ENCODE measurements around the gene TPCN2.

The TPCN2 gene

DNA sequence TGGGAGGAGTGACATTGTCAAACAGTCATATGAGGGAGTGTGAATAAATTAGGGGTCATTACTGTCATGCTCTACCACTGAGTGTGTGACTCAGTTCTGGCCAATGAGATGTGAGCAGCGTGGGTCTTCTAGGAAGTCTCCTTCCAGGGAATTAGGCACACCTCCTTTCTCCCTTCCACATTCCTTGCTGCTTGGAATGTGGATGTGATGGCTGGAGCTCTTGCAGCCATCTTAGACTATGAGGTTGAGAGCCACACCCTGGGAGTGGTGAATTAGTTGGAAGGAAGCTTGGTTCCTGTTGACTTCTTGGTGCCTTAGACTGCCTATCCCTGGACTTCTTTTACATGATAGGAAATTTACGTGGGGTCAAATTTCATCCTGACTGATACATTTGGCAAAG lies 70.5 kb downstream of the TPCN2 start:
- Histone ChIP-seq H3K27me3 (ENCODE audit: control insufficient read depth, insufficient read depth, low read length) (no peaks in the 10 kb centered on the region), H3K9ac (no peak overlapping the region), H3K36me3 (ENCODE audit: control insufficient read depth, insufficient read depth, low read length) (no peaks in the 10 kb centered on the region), H3K9me3 (ENCODE audit: control insufficient read depth, low read length) (no peaks in the 10 kb centered on the region), H3K4me3 (ENCODE audit: low read depth, low read length) (no peak overlapping the region), H3K4me2 (ENCODE audit: low read length) (no peak overlapping the region), H3K79me2 (no peaks in the 10 kb centered on the region), H3K27ac (no peak overlapping the region), H2AFZ (no peak overlapping the region), H3K4me1 (peaks cover 6% of the 10 kb centered on the region)
- TF ChIP-seq, protein P1, sequence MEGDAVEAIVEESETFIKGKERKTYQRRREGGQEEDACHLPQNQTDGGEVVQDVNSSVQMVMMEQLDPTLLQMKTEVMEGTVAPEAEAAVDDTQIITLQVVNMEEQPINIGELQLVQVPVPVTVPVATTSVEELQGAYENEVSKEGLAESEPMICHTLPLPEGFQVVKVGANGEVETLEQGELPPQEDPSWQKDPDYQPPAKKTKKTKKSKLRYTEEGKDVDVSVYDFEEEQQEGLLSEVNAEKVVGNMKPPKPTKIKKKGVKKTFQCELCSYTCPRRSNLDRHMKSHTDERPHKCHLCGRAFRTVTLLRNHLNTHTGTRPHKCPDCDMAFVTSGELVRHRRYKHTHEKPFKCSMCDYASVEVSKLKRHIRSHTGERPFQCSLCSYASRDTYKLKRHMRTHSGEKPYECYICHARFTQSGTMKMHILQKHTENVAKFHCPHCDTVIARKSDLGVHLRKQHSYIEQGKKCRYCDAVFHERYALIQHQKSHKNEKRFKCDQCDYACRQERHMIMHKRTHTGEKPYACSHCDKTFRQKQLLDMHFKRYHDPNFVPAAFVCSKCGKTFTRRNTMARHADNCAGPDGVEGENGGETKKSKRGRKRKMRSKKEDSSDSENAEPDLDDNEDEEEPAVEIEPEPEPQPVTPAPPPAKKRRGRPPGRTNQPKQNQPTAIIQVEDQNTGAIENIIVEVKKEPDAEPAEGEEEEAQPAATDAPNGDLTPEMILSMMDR (IDR thresholded peaks at IDR 0.05): no peak

DNA sequence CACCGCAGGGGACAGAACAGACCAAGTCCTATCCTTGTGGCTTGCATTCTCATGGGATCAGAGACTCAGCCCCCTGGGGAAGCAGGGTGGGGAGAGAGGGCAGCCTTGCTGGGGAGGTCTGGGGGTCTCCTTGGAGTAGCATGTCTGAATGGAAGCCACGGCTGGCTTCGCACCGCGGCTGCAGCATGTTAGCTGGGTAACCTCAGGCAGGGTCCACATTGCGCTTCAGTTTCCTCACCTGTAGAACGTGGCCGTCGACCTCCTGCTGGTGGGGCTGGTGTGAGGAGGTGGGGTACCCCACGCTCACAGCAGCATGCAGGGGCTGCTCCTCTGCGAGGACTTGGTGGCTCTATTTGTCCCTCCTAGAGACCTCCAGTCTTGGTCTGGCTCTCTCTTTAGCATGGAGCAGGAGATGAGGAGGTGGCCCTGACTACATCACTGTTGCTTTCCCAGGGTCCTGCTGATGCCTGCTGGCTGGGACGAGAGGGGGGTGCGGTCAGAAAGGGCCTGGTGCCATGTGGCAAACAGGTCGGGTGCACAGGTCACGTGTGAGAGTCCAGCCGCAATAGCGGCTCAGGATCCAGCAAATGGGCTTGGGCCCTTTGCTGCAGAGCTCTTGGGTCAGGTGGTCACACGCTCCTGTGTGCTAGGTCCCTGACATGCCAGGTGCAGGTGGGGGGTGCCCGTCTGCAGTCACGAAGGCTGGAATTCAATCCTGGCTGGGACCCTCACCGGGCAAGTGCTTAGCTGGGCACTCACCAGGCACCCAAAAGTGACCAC lies 71.6 kb downstream of the TPCN2 start:
- TF ChIP-seq, protein P1 (IDR thresholded peaks at IDR 0.05): no peak
- Histone ChIP-seq H3K9me3 (ENCODE audit: control insufficient read depth, low read length) (no peaks in the 10 kb centered on the region), H3K79me2 (no peaks in the 10 kb centered on the region), H3K4me2 (ENCODE audit: low read length) (no peak overlapping the region), H3K27me3 (ENCODE audit: control insufficient read depth, insufficient read depth, low read length) (no peaks in the 10 kb centered on the region), H3K36me3 (ENCODE audit: control insufficient read depth, insufficient read depth, low read length) (no peaks in the 10 kb centered on the region), H3K4me3 (ENCODE audit: low read depth, low read length) (no peak overlapping the region), H3K27ac (no peak overlapping the region), H2AFZ (no peak overlapping the region), H3K4me1 (peaks cover 3% of the 10 kb centered on the region), H3K9ac (no peak overlapping the region)

DNA sequence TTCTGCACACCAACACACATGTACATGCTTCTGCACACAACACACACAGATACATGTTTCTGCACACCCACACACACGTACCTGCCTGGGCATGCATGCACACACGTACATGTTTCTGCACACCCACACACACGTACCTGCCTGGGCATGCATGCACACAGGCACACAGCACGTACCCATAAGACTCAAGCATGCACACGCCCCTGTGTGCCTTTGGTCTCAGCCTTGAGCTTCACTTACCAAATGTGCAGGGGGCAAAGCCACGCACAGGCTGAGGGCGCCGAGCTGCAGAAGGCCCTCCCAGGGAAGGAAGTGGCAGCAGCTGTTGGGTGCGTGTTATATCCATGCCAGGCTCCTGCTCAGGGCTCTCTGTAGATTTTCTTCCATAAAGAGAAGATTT lies 72.3 kb downstream of the TPCN2 start:
- H3K27me3 ChIP-seq (ENCODE audit: control insufficient read depth, insufficient read depth, low read length): no peaks in the 10 kb centered on the region
- no peaks in the 10 kb centered on the region for H3K79me2 ChIP-seq
- no peaks in the 10 kb centered on the region for H3K36me3 ChIP-seq (ENCODE audit: control insufficient read depth, insufficient read depth, low read length)
- no peak overlapping the region for H2AFZ ChIP-seq
- H3K4me3 ChIP-seq (ENCODE audit: low read depth, low read length): no peak overlapping the region
- H3K4me1 ChIP-seq: peaks cover 3% of the 10 kb centered on the region
- no peaks in the 10 kb centered on the region for H3K9me3 ChIP-seq (ENCODE audit: control insufficient read depth, low read length)
- TF ChIP-seq, protein P1 (IDR thresholded peaks at IDR 0.05): no peak
- no peak overlapping the region for H3K27ac ChIP-seq
- no peak overlapping the region for H3K9ac ChIP-seq
- H3K4me2 ChIP-seq (ENCODE audit: low read length): no peak overlapping the region

DNA sequence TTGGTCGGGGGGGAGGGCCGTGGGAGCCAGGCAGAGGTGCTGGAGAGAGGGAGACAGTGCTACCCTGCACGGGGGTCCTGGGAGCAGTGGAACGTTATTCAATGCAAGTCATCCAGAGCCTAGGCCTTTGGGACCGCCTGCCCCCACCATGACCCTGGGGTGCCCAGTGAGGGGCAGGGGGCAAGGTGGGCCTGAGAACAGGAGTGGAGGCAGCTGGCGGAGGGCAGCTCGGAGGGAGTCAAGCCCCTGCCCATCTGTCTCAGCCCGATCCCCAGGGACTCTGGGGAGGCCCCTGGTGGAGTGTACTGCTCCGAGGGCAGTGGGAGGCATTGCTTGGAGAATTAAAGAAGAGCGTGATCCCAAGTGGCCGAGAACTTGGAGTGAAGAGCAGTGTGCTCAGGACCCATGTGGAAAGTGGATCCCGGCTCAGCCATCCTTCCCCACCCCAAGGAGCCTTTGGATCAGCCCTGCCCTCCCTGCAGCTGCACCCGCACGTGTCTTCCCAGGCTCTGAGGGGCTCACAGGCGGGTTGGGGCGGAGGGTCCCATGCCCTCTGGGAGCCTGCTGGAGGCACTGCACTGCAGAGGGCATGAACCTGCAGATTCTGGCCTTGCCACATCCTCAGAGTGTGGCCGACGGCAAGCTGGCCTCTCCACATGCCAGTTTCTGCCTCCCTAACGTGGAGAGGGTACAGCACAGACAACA lies 73.0 kb downstream of the TPCN2 start:
- Histone ChIP-seq H3K4me1 (peaks cover 3% of the 10 kb centered on the region), H3K9ac (no peak overlapping the region), H3K27ac (no peak overlapping the region)

More for the DNA sequence above, 73.0 kb downstream of the TPCN2 start:
- TF ChIP-seq, protein P1 (IDR thresholded peaks at IDR 0.05): no peak
- Histone ChIP-seq H3K4me3 (ENCODE audit: low read depth, low read length) (no peak overlapping the region), H2AFZ (no peak overlapping the region), H3K4me2 (ENCODE audit: low read length) (no peak overlapping the region), H3K9me3 (ENCODE audit: control insufficient read depth, low read length) (no peaks in the 10 kb centered on the region), H3K27me3 (ENCODE audit: control insufficient read depth, insufficient read depth, low read length) (no peaks in the 10 kb centered on the region), H3K36me3 (ENCODE audit: control insufficient read depth, insufficient read depth, low read length) (no peaks in the 10 kb centered on the region), H3K79me2 (no peaks in the 10 kb centered on the region)
